GM18505 (cell line): ENCODE data around the gene CLSTN2.

Source experiments
- ATAC-seq: cut with Tn5 transposase; IDR thresholded peaks from one replicate; pipeline ENCODE4 v1.9.1; 2021; ENCODE audit not compliant: unreplicated experiment
- POLR2A ChIP-seq: IDR thresholded peaks from 4 replicates; pipeline ENCODE4 v1.6.1; 2011; ENCODE audit warnings: borderline replicate concordance; ENCODE audit not compliant: insufficient read depth, insufficient read length; ENCODE audit errors: extremely low read depth

CLSTN2 gene

GRCh38 chr3:140056047-140056446, 121.1 kb downstream of the CLSTN2 start:
- TF ChIP-seq POLR2A, result no peak
- ATAC-seq, result no peak

DNA sequence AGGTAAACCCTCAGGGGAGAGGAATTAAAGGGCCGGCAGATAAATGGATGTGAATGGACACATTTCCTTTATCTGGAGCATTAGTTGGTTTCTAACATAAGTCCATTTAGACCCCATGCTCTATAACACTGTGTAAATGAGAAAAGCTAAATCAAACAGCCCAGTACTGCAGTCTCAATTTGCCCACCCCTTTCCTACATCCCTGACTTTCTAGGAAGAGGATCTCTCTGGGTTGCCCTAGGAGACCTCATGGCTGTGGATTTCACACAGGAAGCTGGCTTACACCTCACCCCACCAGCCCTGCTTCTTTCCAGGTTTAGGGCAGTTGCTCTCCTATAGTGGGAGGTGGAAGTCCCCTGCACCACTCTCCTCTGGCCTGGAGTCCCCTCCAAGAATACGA, 126.2 kb downstream of the CLSTN2 start:
- no peak for ATAC-seq
- TF ChIP-seq POLR2A, result no peak

DNA sequence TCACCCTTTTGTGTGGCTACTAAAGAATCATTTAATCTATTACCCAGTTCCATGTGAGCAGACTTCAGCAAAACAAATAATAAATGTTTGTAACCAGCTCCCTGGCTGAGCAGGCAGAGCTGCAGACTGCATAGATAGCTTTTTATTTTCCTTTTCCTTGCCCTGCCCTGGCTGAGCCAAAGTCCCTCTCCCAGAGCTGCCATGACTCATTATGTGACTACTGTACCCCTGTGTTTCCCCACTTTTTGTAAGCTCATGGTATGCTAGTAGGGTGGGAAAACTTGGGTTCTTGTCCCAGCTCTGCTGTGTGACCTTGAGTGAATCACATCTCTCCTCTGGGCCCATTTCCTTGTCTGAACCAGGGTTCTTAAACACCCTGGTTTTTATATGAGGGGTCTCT, 127.5 kb downstream of the CLSTN2 start:
- TF ChIP-seq POLR2A, result no peak
- no peak for ATAC-seq

- no peak for ATAC-seq
- TF ChIP-seq POLR2A, result no peak
Measured at GRCh38 chr3:140067487-140067886, 132.5 kb downstream of the CLSTN2 start.

- no peak for TF ChIP-seq POLR2A
- ATAC-seq, result no peak
Measured at GRCh38 chr3:140068494-140069017, 133.6 kb downstream of the CLSTN2 start.

DNA sequence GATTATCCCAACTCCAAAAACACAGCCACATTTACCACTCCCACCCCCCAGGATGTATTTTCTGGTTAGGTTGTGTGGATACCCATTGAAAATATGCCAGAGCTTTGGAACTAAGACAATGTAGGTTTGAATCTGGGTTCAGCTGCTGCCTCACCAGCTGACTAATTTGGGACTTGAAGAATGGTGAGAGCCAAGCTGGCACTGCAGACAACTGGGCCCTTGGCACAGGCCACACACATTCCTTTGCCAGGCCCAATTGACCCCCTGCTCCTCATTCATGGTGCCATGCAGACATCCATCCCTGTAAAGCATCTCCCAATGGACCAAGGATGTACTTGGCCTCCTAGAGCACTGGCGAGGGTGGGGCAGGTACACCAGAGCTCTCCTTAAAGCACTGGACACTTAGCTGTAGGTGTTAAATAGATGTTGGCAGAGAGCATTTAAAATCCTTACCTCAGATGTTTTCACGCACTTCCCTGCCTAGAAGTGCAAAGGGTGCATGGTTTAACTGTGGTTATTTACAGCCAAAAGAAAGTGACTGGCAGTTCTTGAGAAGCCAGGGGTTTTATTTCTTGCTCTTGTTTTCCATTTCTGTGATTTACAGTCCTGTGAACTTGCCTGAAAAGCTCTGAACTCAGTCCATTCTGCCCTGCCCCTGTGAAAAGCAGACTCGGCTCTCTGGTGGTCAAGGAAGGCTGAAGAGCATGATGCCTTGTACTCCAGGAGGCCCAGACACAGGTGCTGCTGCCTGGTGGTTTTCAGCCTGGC, 138.5 kb downstream of the CLSTN2 start:
- ATAC-seq, result no peak
- TF ChIP-seq POLR2A, result no peak

- ATAC-seq, result no peak
- no peak for TF ChIP-seq POLR2A
Measured at GRCh38 chr3:140076552-140076951, 141.6 kb downstream of the CLSTN2 start.

DNA sequence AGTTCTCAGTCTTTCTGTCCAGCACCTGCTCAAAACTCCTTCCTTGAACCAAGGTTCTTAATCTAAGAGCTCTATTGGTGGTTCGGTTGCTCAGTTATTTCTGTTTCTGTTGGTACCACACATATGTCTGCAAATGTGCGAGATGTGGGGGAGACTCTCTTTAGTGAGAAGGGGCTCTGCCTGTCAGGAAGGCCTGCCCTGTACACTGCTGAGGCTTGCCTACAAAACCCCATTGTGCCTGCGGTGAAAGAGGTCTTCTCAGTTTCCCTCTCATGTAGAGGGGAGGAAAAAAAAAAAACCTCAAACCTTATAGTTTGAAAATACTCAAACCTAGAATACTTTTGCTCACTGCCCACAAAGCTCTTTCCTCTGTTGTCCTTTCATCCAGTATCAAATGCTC, 142.4 kb downstream of the CLSTN2 start:
- ATAC-seq, result no peak
- TF ChIP-seq POLR2A, result no peak

DNA sequence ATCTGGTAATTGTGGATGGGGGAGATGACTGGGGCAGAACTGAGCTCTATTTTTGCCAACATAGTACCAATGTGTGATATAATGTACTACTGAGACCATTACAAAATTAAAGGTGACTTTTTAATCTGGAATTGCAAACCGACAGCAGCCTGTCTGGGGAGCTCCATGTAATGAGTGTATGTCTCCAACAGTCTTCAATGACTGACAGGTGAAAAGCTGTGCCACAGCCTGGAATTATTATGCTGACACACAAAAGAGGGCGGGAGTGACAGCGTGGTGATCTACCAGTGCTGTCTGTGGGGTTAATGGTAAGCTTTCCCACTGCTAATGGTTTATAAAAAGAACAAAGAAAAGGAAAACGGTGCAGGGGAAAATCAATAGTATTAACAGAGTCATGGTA, 143.4 kb downstream of the CLSTN2 start:
- ATAC-seq, result no peak
- no peak for TF ChIP-seq POLR2A

- ATAC-seq, result no peak
- TF ChIP-seq POLR2A, result no peak
Measured at GRCh38 chr3:140078940-140079339, 144.0 kb downstream of the CLSTN2 start.

- no peak for TF ChIP-seq POLR2A
- ATAC-seq, result no peak
Measured at GRCh38 chr3:140081887-140082286, 146.9 kb downstream of the CLSTN2 start.

DNA sequence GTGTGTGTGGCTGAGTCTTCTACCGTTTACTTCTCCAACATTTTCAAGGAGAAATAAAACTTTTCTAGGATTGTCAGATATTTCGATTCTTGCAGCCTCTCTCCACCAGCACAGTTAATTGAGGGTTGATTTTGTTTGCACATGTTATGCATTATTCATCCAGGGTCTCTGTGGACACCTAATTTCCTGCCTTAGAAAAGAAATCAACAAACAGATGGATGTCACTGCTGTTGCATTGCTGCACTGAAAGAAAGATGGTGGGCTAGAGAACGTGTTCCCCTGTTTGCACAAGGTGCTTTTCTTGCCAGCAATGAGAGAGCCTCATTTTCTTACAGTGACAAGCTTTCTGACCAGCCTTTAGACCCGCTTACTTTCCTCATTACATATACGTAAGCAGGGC, 150.0 kb downstream of the CLSTN2 start:
- TF ChIP-seq POLR2A, result no peak
- ATAC-seq, result no peak

DNA sequence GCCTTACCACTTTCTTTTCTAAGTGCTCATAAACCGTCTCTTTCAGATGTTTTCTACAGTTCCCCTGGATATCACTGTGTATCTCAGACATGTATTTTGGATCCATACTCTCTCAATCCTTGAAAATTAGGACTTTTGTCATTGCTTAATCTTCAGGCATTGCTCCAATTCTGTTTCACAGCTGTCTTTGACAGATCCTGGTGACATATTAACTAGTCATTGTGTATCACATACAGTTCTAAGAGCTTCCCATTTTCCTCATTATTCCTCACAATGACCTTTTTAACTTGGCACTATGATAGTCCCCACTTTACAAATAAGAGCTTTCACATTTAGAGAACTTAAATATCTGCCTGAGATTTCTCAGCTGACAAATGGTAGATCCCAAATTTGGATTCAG, 151.7 kb downstream of the CLSTN2 start:
- TF ChIP-seq POLR2A, result no peak
- no peak for ATAC-seq

- no peak for ATAC-seq
- no peak for TF ChIP-seq POLR2A
Measured at GRCh38 chr3:140088058-140088457, 153.1 kb downstream of the CLSTN2 start.

- TF ChIP-seq POLR2A, result no peak
- ATAC-seq, result no peak
Measured at GRCh38 chr3:140088513-140088912, 153.5 kb downstream of the CLSTN2 start.

GRCh38 chr3:140089403-140090072, 154.6 kb downstream of the CLSTN2 start:
- ATAC-seq, result no peak
- TF ChIP-seq POLR2A, result no peak
